H9 (cell line): ENCODE data around the gene INAFM1. TPM values are rescaled to one million over a fixed set of nuclear protein-coding genes. Genes with fewer than 3 reads are reported as not detected.
A peak's percentile ranks its signal among the peaks of the same experiment; 100 is the strongest.

ENCODE experiments used
- DNase-seq: peaks from one replicate; pipeline ENCODE4 v3.0.0-alpha.2; 2017
- H2AFZ ChIP-seq: one replicate; pipeline ENCODE4 v1.6.1; 2013; ENCODE audit warnings: mild to moderate bottlenecking, low read length, control low read depth, moderate library complexity
- H2AK5ac ChIP-seq: 2 replicates; pipeline ENCODE4 v1.6.1; 2013; ENCODE audit warnings: low read length, control low read depth, mixed read lengths; ENCODE audit not compliant: insufficient read length
- H2BK120ac ChIP-seq: one replicate; pipeline ENCODE4 v1.6.1; 2013; ENCODE audit warnings: low read depth, mild to moderate bottlenecking, low read length, control low read depth, inconsistent platforms; ENCODE audit not compliant: poor library complexity, severe bottlenecking
- H2BK12ac ChIP-seq: 2 replicates; pipeline ENCODE4 v1.6.1; 2013; ENCODE audit warnings: low read length, control low read depth, mixed read lengths, low read depth; ENCODE audit not compliant: insufficient read length
- H2BK15ac ChIP-seq: 2 replicates; pipeline ENCODE4 v1.6.1; 2013; ENCODE audit warnings: low read depth, low read length, control low read depth
- H2BK20ac ChIP-seq: one replicate; pipeline ENCODE4 v1.6.1; 2013; ENCODE audit warnings: low read depth, mild to moderate bottlenecking, low read length, control low read depth, inconsistent platforms; ENCODE audit not compliant: poor library complexity, severe bottlenecking
- H2BK5ac ChIP-seq: 2 replicates; pipeline ENCODE4 v1.6.1; 2013; ENCODE audit warnings: low read length, control low read depth, mixed read lengths; ENCODE audit not compliant: insufficient read length
- H3K14ac ChIP-seq: 2 replicates; pipeline ENCODE4 v1.6.1; 2013; ENCODE audit warnings: low read length, control low read depth; ENCODE audit not compliant: insufficient read depth
- H3K18ac ChIP-seq: 2 replicates; pipeline ENCODE4 v1.6.1; 2013; ENCODE audit warnings: low read depth, mild to moderate bottlenecking, mixed read lengths, low read length, control low read depth; ENCODE audit not compliant: insufficient read length
- H3K23ac ChIP-seq: 2 replicates; pipeline ENCODE4 v1.6.1; 2013; ENCODE audit warnings: low read length, control low read depth, mixed read lengths, low read depth; ENCODE audit not compliant: insufficient read length
- H3K23me2 ChIP-seq: 2 replicates; pipeline ENCODE4 v1.6.1; 2013; ENCODE audit warnings: low read depth, mild to moderate bottlenecking, mixed read lengths, low read length, control low read depth; ENCODE audit not compliant: insufficient read length, poor library complexity, severe bottlenecking
- H3K27ac ChIP-seq: 2 replicates; pipeline ENCODE4 v1.5.1; 2013; ENCODE audit warnings: low read length, control low read depth, mixed read lengths, low read depth; ENCODE audit not compliant: insufficient read length
- H3K27me3 ChIP-seq: 2 replicates; pipeline ENCODE4 v1.6.1; 2013; ENCODE audit warnings: low read length, control low read depth, inconsistent platforms; ENCODE audit not compliant: insufficient read depth
- H3K4ac ChIP-seq: 2 replicates; pipeline ENCODE4 v1.6.1; 2013; ENCODE audit warnings: low read depth, mild to moderate bottlenecking, control low read depth, inconsistent platforms, low read length, moderate library complexity
- H3K4me1 ChIP-seq: 2 replicates; pipeline ENCODE4 v1.6.1; 2013; ENCODE audit warnings: low read length, control low read depth, inconsistent platforms; ENCODE audit not compliant: insufficient read depth
- H3K4me2 ChIP-seq: 2 replicates; pipeline ENCODE4 v1.6.1; 2013; ENCODE audit warnings: low read length, control low read depth, mixed read lengths; ENCODE audit not compliant: insufficient read length, insufficient read depth
- H3K56ac ChIP-seq: 2 replicates; pipeline ENCODE4 v1.6.1; 2013; ENCODE audit warnings: low read depth, mild to moderate bottlenecking, mixed read lengths, low read length, control low read depth; ENCODE audit not compliant: insufficient read length
- H3K79me1 ChIP-seq: 2 replicates; pipeline ENCODE4 v1.6.1; 2013; ENCODE audit warnings: low read depth, mild to moderate bottlenecking, moderate library complexity, low read length, control low read depth, inconsistent platforms; ENCODE audit not compliant: insufficient read depth, poor library complexity, severe bottlenecking
- H3K79me2 ChIP-seq: 2 replicates; pipeline ENCODE4 v1.6.1; 2013; ENCODE audit warnings: low read length, control low read depth, inconsistent platforms; ENCODE audit not compliant: insufficient read depth
- H3K9ac ChIP-seq: 2 replicates; pipeline ENCODE4 v1.6.1; 2013; ENCODE audit warnings: low read length, control low read depth, mixed read lengths; ENCODE audit not compliant: insufficient read length; ENCODE audit errors: extremely low read depth
- H3K9me3 ChIP-seq: one replicate; pipeline ENCODE4 v1.6.1; 2013; ENCODE audit warnings: low read depth, low read length, inconsistent platforms; ENCODE audit not compliant: control insufficient read depth
- H3T11ph ChIP-seq: one replicate; pipeline ENCODE4 v1.6.1; 2013; ENCODE audit warnings: mild to moderate bottlenecking, low read length, control low read depth, inconsistent platforms
- H4K20me1 ChIP-seq: one replicate; pipeline ENCODE4 v1.6.1; 2013; ENCODE audit not compliant: control insufficient read depth, insufficient read length, insufficient read depth
- H4K5ac ChIP-seq: 2 replicates; pipeline ENCODE4 v1.6.1; 2013; ENCODE audit warnings: low read depth, mild to moderate bottlenecking, mixed read lengths, low read length, control low read depth; ENCODE audit not compliant: insufficient read length
- H4K8ac ChIP-seq: replicated peaks from 2 replicates; pipeline ENCODE4 v1.6.1; 2013; ENCODE audit warnings: low read length, control low read depth, mixed read lengths, low read depth; ENCODE audit not compliant: insufficient read length
- H4K91ac ChIP-seq: 2 replicates; pipeline ENCODE4 v1.6.1; 2013; ENCODE audit warnings: low read depth, mild to moderate bottlenecking, moderate library complexity, mixed read lengths, low read length, control low read depth; ENCODE audit not compliant: insufficient read length
- H3K27ac Mint-ChIP-seq, 3 experiments: 2 replicates in 2 of 3; 3 replicates in 1 of 3; pipeline ENCODE4 v1.8.0; 2020 to 2021; ENCODE audit warnings: mixed read lengths in 3 of 3, mild to moderate bottlenecking in 1 of 3, moderate library complexity in 1 of 3
- H3K27me3 Mint-ChIP-seq: 2 replicates; pipeline ENCODE4 v1.8.0; 2021; ENCODE audit warnings: low read depth, mild to moderate bottlenecking, moderate library complexity, mixed read lengths
- H3K36me3 Mint-ChIP-seq, 3 experiments: 2 replicates in 2 of 3; 3 replicates in 1 of 3; pipeline ENCODE4 v1.8.0; 2020 to 2021; ENCODE audit warnings: low read depth in 3 of 3, mixed read lengths in 3 of 3; ENCODE audit not compliant: insufficient read depth in 1 of 3
- H3K4me1 Mint-ChIP-seq, 2 experiments: 2 replicates each; pipeline ENCODE4 v1.8.0; 2020; ENCODE audit warnings: mixed read lengths in 2 of 2
- H3K4me3 Mint-ChIP-seq, 2 experiments: 2 replicates in 1 of 2; 3 replicates in 1 of 2; pipeline ENCODE4 v1.8.0; 2020 to 2021; ENCODE audit warnings: mild to moderate bottlenecking in 2 of 2, mixed read lengths in 2 of 2, moderate library complexity in 1 of 2
- H3K9me3 Mint-ChIP-seq, 2 experiments: 2 replicates in 1 of 2; 3 replicates in 1 of 2; pipeline ENCODE4 v1.8.0; 2020; ENCODE audit warnings: mild to moderate bottlenecking in 2 of 2, mixed read lengths in 2 of 2, moderate library complexity in 1 of 2
- WGBS: extraction: QIAGEN DNeasy Blood & Tissue Kit; methylation state at CpG from one replicate; pipeline ENCODE4 v1.1.7; 2013; ENCODE audit warnings: missing lambda C conversion rate, low lambda C conversion rate, mixed read lengths; ENCODE audit not compliant: insufficient read length; ENCODE audit errors: extremely low coverage; 5-methylcytosine and 5-hydroxymethylcytosine counted together
- long read RNA-seq: library from polyadenylated mRNA; unstranded; transcript quantifications from one replicate; pipeline ENCODE4 v2.0.0, GENCODE V29; 2020
- total RNA-seq: library from RNA; stranded (reverse); gene quantifications from 2 replicates; pipeline ENCODE4 v1.2.1, GENCODE V29; 2021
- TF ChIP-seq, protein P1 (sequence below): fragments of 200-600 bp; sonication (generic); conservative IDR thresholded peaks from 3 replicates; pipeline ENCODE4 v1.8.0; 2021; ENCODE audit warnings: antibody characterized with exemption, mild to moderate bottlenecking

The INAFM1 gene
- 8.5 and 9.2 TPM in 2 replicates for total RNA-seq
- long read RNA-seq, partial matches to known transcripts: 0 of 3 reads
- long read RNA-seq, other reads (novel, unspliced or antisense): 2 of 3 reads

DNA sequence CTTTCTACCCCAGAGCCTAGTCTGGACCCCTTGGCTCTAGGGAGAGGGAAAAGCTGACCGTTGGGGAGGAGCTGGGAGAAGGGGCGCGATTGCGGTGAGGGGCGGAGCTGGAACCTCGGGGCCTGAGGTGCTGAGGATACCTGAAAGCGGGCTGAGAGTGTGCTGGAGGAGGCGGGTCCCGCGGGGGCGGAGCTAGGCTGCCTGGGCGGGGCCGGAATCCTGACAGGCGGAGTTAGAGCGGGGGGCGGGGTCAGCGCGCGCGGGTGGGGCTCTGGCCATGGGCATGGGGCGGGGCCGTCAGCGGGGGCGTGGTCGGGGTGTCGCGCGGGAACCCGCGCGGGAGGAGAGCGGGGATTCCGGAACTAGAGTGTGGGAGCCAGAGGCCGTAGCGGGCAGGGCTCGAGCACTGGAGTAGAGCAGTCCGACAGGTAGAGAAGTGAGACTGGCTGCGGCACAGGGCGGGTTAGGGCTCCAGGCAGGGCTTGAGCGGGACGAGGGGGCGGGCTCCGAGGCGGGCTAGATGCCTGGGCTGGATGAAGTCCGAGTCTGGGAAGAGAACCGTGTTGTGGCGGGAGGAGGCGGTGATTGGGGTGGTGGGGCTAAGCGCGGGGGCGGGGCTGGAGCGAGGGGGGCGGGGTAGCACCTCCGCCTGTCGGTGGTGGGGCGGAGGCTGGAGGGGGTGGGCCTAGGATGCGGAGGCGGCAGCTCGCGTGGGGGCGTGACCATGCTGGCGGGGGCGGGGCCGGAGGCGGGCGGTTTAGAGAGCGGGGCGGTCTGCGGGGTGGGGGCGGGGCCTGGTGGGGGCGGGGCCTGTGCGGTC is at the start of gene INAFM1:
INAFM1 (plus strand) TSS at position 815 of the 820 bp plus-strand sequence. CDS start 35 bp downstream, outside the sequence.
- Histone ChIP-seq H3K79me2 (no peaks in the 10 kb centered on the region), H3K79me1 (no peaks in the 10 kb centered on the region), H4K5ac (no peak within 1 kb of the TSS), H2AK5ac (no peak within 1 kb of the TSS), H4K91ac (no peak within 1 kb of the TSS), H3K27ac (peak within 1 kb of the TSS; percentile 77), H2BK12ac (peak within 1 kb of the TSS; percentile 8), H3K4me1 (peaks cover 5% of the 10 kb centered on the region), H3K27me3 (no peaks in the 10 kb centered on the region), H3K56ac (no peak within 1 kb of the TSS), H2BK20ac (no peak within 1 kb of the TSS), H2BK120ac (no peak within 1 kb of the TSS), H2BK5ac (peak within 1 kb of the TSS; percentile 15), H3K23me2 (peaks cover 17% of the 10 kb centered on the region), H3K9ac (peak within 1 kb of the TSS; percentile 77), H3K23ac (no peak within 1 kb of the TSS), H3K14ac (peak within 1 kb of the TSS; percentile 90), H3K9me3 (no peaks in the 10 kb centered on the region), H3T11ph (no peak within 1 kb of the TSS), H2BK15ac (no peak within 1 kb of the TSS), H3K4ac (no peak within 1 kb of the TSS), H3K4me2 (peak within 1 kb of the TSS; percentile 60), H2AFZ (no peak within 1 kb of the TSS), H3K18ac (peak within 1 kb of the TSS; percentile 89), H4K8ac (no peak within 1 kb of the TSS), H4K20me1 (no peaks in the 10 kb centered on the region)
- Mint-ChIP-seq H3K4me1 (peaks cover 22 to 27% of the 10 kb centered on the region in 2 experiments), H3K4me3 (peak within 1 kb of the TSS; percentile 86 to 93), H3K36me3 (peaks cover 8 to 25% (median 25%) of the 10 kb centered on the region in 3 experiments; a peak in 6 of 7 replicates), H3K27ac (peak within 1 kb of the TSS; percentile 98 to 100 (median 99)), H3K27me3 (peaks cover 13% of the 10 kb centered on the region), H3K9me3 (no peaks in the 10 kb centered on the region)
- peak; percentile 97 for DNase-seq
- no CpG with 5 or more reads among the region's 72 CpGs for whole genome bisulfite sequencing
- TF ChIP-seq, protein P1, sequence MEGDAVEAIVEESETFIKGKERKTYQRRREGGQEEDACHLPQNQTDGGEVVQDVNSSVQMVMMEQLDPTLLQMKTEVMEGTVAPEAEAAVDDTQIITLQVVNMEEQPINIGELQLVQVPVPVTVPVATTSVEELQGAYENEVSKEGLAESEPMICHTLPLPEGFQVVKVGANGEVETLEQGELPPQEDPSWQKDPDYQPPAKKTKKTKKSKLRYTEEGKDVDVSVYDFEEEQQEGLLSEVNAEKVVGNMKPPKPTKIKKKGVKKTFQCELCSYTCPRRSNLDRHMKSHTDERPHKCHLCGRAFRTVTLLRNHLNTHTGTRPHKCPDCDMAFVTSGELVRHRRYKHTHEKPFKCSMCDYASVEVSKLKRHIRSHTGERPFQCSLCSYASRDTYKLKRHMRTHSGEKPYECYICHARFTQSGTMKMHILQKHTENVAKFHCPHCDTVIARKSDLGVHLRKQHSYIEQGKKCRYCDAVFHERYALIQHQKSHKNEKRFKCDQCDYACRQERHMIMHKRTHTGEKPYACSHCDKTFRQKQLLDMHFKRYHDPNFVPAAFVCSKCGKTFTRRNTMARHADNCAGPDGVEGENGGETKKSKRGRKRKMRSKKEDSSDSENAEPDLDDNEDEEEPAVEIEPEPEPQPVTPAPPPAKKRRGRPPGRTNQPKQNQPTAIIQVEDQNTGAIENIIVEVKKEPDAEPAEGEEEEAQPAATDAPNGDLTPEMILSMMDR: no peak
